Spleen (tissue), 11 donors: ENCODE results near the gene RFLNA. TPM values are rescaled to one million over a fixed set of nuclear protein-coding genes. Genes with fewer than 3 reads are reported as not detected.

Experiments
- DNase-seq: peaks from one replicate; pipeline ENCODE4 v3.0.0-alpha.2; 2020
- H3K27ac ChIP-seq, 8 donors: fragments of 200-600 bp; sonication (generic) in 7 of 8; 1 replicate in 4 of 8; 2 replicates in 4 of 8; pipeline versions ENCODE4 v1.5.0 to v1.8.0; 2016 to 2021; ENCODE audit warnings: inconsistent platforms in 4 of 8, mild to moderate bottlenecking in 4 of 8, moderate library complexity in 1 of 8
- H3K27me3 ChIP-seq, 7 donors: fragments of 200-600 bp; sonication (generic) in 6 of 7; replicated peaks in 1 of 7; 1 replicate in 4 of 7; 2 replicates in 3 of 7; pipeline versions ENCODE4 v1.5.0 to v1.8.0; 2016 to 2021; ENCODE audit warnings: inconsistent platforms in 3 of 7, mild to moderate bottlenecking in 1 of 7
- H3K36me3 ChIP-seq, 6 donors: fragments of 200-600 bp; sonication (generic) in 5 of 6; 1 replicate in 4 of 6; 2 replicates in 2 of 6; pipeline versions ENCODE4 v1.5.0 to v1.8.0; 2016 to 2021; ENCODE audit warnings: inconsistent platforms in 2 of 6
- H3K4me1 ChIP-seq, 6 donors: fragments of 200-600 bp; sonication (generic) in 5 of 6; 1 replicate in 3 of 6; 2 replicates in 3 of 6; pipeline versions ENCODE4 v1.5.0 to v1.8.0; 2016 to 2021; ENCODE audit warnings: inconsistent platforms in 3 of 6
- H3K4me3 ChIP-seq, 8 donors: fragments of 200-600 bp; sonication (generic) in 7 of 8; 1 replicate in 4 of 8; 2 replicates in 4 of 8; pipeline versions ENCODE4 v1.5.0 to v1.8.0; 2016 to 2021; ENCODE audit warnings: inconsistent platforms in 4 of 8, mild to moderate bottlenecking in 4 of 8, moderate library complexity in 2 of 8
- H3K9me3 ChIP-seq, 8 donors: fragments of 200-600 bp; sonication (generic) in 7 of 8; 1 replicate in 4 of 8; 2 replicates in 4 of 8; pipeline versions ENCODE4 v1.5.0 to v1.8.0; 2016 to 2021; ENCODE audit warnings: inconsistent platforms in 4 of 8
- POLR2A ChIP-seq, 3 donors: fragments of 450-650 bp; IDR thresholded peaks; one replicate each; pipeline ENCODE4 v1.5.1; 2017; ENCODE audit warnings: antibody characterized with exemption in 3 of 3, mild to moderate bottlenecking in 1 of 3
- POLR2AphosphoS5 ChIP-seq, 3 donors: sonication (generic); formaldehyde crosslinking; IDR thresholded peaks; one replicate each; pipeline ENCODE4 v1.5.1; 2017; ENCODE audit warnings: antibody characterized with exemption in 3 of 3
- WGBS, 5 donors: extraction: QIAGEN DNeasy Blood & Tissue Kit in 3 of 5; methylation state at CpG; one replicate each; pipeline versions ENCODE4 v1.1.5 to v1.1.7; 2013 to 2018; 5-methylcytosine and 5-hydroxymethylcytosine counted together
- intact Hi-C: fragments of 100-400 bp; cut with DNase I; formaldehyde crosslinking; loops from one replicate; pipeline ENCODE4 v1.15.0; 2023; ENCODE audit warnings: low total_unique reads
- polyA plus RNA-seq, 3 donors: library from polyadenylated mRNA; stranded (reverse); fragments of 200-250 nt; gene quantifications; one replicate each; pipeline ENCODE4 v1.2.1, GENCODE V29; 2013
- total RNA-seq, 7 donors: library from RNA; depleted of rRNA in 3 of 7; stranded (reverse); fragments of >200 nt in 3 of 7; fragmentation: NEBNext Ultra II Directional in 4 of 7; extraction: Animal tissue kit (Norgen Biotek cat#: 25700) in 4 of 7; gene quantifications; one replicate each; pipeline versions ENCODE4 v1.1.0 to v1.2.1, GENCODE V29; 2016 to 2021
- TF ChIP-seq, protein P1 (sequence below), 11 experiments: fragments of 200-600 bp in 7 of 11; fragments of 450-650 bp in 4 of 11; sonication (generic) in 4 of 11; IDR thresholded peaks in 8 of 11; conservative IDR thresholded peaks in 3 of 11; 1 replicate in 7 of 11; 2 replicates in 4 of 11; pipeline versions ENCODE4 v1.4.0 to v1.8.0; 2016 to 2021; ENCODE audit warnings: antibody characterized with exemption in 11 of 11, inconsistent platforms in 4 of 11, mild to moderate bottlenecking in 1 of 11
- donor health status: healthy with polysubstance abuse.
- donor health status: DM: no; HTN: no; CAD: no; lungs with moderate emphysema.
- donor health status: DM: no; HTN: no; CAD: no.
- donor health status: Bipolar disorder and iron deficiency.
- donor health status: healthy.
- donor health status: DM: no; HTN: no; CAD: no.
- donor health status: DM: yes; HTN: yes; CAD: no.

RFLNA gene
- total and polyA plus RNA-seq, 10 donors, result 0.04 to 0.35 (median 0.21) TPM; not detected in 6

DNA sequence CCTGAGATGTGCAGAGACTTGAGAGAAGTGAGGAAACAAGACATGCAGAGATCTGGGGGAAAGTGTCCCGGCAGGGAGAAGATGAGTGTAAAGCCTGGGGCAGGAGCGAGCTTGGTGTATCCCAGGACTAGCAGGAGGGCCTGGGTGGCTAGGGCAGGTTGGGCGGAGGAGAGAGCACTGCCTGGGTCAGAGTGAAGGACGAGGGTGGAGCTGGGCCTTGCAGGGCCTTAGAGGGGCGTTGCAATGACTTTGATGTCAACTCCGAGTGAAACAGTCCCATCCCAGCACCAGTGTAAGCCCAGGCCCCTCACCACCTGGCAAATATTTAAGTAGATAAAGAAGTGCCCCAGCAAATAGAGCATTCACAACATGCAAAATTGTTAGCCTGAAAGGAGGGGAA lies 24.2 kb upstream of the RFLNA start:
- Histone ChIP-seq H3K4me3 (no peak overlapping the region), H3K27me3 (no peaks in the 10 kb centered on the region), H3K9me3 (no peaks in the 10 kb centered on the region), H3K27ac (no peak overlapping the region), H3K4me1 (no peaks in the 10 kb centered on the region), H3K36me3 (no peaks in the 10 kb centered on the region)
- intact Hi-C loops, result no loop called here
- TF ChIP-seq POLR2AphosphoS5 (IDR thresholded peaks at IDR 0.05) (no peak), POLR2A (IDR thresholded peaks at IDR 0.05) (no peak)
- TF ChIP-seq, protein P1, sequence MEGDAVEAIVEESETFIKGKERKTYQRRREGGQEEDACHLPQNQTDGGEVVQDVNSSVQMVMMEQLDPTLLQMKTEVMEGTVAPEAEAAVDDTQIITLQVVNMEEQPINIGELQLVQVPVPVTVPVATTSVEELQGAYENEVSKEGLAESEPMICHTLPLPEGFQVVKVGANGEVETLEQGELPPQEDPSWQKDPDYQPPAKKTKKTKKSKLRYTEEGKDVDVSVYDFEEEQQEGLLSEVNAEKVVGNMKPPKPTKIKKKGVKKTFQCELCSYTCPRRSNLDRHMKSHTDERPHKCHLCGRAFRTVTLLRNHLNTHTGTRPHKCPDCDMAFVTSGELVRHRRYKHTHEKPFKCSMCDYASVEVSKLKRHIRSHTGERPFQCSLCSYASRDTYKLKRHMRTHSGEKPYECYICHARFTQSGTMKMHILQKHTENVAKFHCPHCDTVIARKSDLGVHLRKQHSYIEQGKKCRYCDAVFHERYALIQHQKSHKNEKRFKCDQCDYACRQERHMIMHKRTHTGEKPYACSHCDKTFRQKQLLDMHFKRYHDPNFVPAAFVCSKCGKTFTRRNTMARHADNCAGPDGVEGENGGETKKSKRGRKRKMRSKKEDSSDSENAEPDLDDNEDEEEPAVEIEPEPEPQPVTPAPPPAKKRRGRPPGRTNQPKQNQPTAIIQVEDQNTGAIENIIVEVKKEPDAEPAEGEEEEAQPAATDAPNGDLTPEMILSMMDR (IDR thresholded peaks at IDR 0.05 in 8 of 11, conservative IDR thresholded peaks at IDR 0.05 in 3 of 11), result no peak
- DNase-seq, result no peak
- 80 to 93% (median 86%) methylated on average over 6 of the region's 6 CpGs for WGBS, 5 donors

DNA sequence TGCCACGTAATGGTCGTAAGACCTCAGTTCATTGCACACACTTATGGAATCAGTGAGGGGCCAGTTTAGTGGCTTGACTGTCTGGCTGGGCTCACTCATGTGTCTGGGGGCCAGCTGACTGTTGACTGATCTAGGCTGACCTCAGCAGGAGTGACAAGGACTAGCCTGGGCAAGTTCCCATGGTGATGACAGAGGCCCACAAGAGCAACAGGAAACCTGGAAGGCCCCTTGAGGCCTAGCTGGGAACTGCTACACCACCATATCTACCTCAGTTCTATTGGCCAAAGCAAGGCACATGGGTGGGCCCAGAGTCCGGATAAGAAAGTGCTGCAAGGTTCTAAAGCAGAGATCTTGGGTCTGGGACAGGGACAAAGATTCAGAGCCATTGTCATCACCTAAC lies 21.3 kb upstream of the RFLNA start:
- 77 to 91% (median 90%) methylated on average over 3 of the region's 3 CpGs for WGBS, 5 donors
- H3K9me3 ChIP-seq, result no peaks in the 10 kb centered on the region
- no peak for DNase-seq

DNA sequence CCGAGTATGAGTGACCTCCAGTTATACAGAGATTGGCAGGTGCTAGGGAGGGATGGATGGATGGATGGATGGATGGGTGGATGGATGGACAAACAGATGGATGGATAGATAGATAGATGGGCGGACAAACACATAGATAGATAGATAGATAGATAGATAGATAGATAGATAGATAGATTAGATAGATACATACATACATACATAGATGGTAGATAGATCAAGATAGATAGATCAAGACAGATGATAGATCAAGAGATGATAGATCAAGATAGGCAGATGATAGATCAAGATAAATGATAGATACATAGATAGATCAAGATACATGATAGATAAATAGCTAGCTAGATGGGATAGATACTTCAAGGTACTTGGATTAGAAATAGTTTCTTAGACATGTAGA lies 18.6 kb upstream of the RFLNA start:
- no peaks in the 10 kb centered on the region for H3K4me1 ChIP-seq
- WGBS, 5 donors, result 91 to 99% (median 93%) methylated on average over 2 of the region's 2 CpGs
- H3K4me3 ChIP-seq, result no peak overlapping the region
- peaks cover 0 to 41% (median 6%) of the 10 kb centered on the region in 7 donors for H3K27me3 ChIP-seq
- intact Hi-C loops, result no loop called here
- DNase-seq, result no peak
- H3K27ac ChIP-seq, result no peak overlapping the region
- H3K36me3 ChIP-seq, result no peaks in the 10 kb centered on the region
- peaks cover 0 to 3% (median 0%) of the 10 kb centered on the region in 8 donors for H3K9me3 ChIP-seq
- no peak for TF ChIP-seq POLR2AphosphoS5 (IDR thresholded peaks at IDR 0.05)
- TF ChIP-seq POLR2A (IDR thresholded peaks at IDR 0.05), result no peak
- TF ChIP-seq, protein P1 (IDR thresholded peaks at IDR 0.05 in 8 of 11, conservative IDR thresholded peaks at IDR 0.05 in 3 of 11), result no peak

More for the DNA sequence above, 21.3 kb upstream of the RFLNA start:
- H3K27me3 ChIP-seq, result peaks cover 0 to 17% (median 0%) of the 10 kb centered on the region in 7 donors
- intact Hi-C loops, result no loop called here
- TF ChIP-seq POLR2AphosphoS5 (IDR thresholded peaks at IDR 0.05), result no peak
- TF ChIP-seq, protein P1 (IDR thresholded peaks at IDR 0.05 in 8 of 11, conservative IDR thresholded peaks at IDR 0.05 in 3 of 11), result peak in 1 of 11 experiments; percentile 9
- no peak overlapping the region for H3K4me3 ChIP-seq
- no peaks in the 10 kb centered on the region for H3K4me1 ChIP-seq
- no peak overlapping the region for H3K27ac ChIP-seq
- H3K36me3 ChIP-seq, result no peaks in the 10 kb centered on the region

DNA sequence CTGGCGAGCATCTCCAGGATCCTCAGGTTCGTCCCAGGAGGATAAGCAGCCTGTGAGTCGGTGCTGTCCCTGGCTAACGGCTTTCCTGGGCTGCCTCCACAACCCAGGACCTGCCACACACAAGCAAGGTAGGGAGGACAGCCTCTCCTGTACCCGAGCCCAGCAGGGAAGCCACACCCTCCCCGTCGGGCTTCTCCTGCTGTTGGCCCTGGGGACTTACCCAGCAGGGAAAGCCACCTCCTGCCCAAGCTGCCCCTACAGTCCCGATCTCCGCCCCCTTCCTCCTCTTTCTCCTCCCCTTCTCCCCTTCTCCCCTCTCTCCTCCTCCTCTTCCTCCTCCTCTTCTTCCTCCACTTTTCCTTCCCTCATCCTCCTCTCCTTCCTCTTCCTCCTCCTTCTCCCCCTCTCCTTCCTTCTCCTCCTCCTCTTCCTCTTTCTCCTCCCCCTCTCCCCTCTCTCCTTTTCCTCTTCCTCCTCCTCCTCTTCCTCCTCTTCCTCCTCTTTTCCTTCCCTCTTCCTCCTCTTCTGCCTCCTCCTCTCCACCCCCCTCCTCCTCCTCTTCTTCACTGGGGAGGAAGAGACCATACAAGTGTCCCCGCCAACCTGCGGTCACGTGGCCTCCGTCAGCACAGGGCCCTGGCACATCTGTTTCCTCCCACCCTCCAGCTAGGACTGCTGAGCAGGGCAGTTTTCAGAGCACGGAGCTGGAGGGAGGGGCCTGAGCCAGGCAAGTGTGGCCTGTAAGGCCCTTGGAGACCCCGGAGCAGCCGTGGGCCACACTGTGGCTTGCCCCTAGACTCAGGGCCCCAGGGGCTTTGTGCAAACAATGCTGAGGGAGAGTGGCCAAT lies 17.3 kb upstream of the RFLNA start:
- H3K9me3 ChIP-seq, result peaks cover 0 to 4% (median 0%) of the 10 kb centered on the region in 8 donors
- intact Hi-C loops, result no loop called here
- H3K4me1 ChIP-seq, result no peaks in the 10 kb centered on the region
- no peak for DNase-seq
- H3K36me3 ChIP-seq, result no peaks in the 10 kb centered on the region
- WGBS, 5 donors, result 27 to 37% (median 30%) methylated on average over 15 to 16 of the region's 16 CpGs
- H3K27me3 ChIP-seq, result peaks cover 0 to 41% (median 6%) of the 10 kb centered on the region in 7 donors
- H3K4me3 ChIP-seq, result no peak overlapping the region
- TF ChIP-seq, protein P1 (IDR thresholded peaks at IDR 0.05 in 8 of 11, conservative IDR thresholded peaks at IDR 0.05 in 3 of 11), result no peak
- TF ChIP-seq POLR2A (IDR thresholded peaks at IDR 0.05) (no peak), POLR2AphosphoS5 (IDR thresholded peaks at IDR 0.05) (no peak)
- no peak overlapping the region for H3K27ac ChIP-seq
